HepG2 (cell line): Measurements from ENCODE around the gene RASA1. TPM values are rescaled to one million over a fixed set of nuclear protein-coding genes. Genes with fewer than 3 reads are reported as not detected.

Experiments
- ATF1 ChIP-seq: IDR thresholded peaks from 2 replicates; pipeline ENCODE4 v1.6.1; 2016; ENCODE audit warnings: mild to moderate bottlenecking, control low read depth
- CBFB ChIP-seq: sonication (generic); formaldehyde crosslinking; IDR thresholded peaks from 2 replicates; pipeline ENCODE4 v1.4.0; 2020; ENCODE audit warnings: missing genetic modification reagents
- DPF2 ChIP-seq: sonication (generic); formaldehyde crosslinking; IDR thresholded peaks from 2 replicates; pipeline ENCODE4 v1.4.0; 2020; ENCODE audit warnings: mild to moderate bottlenecking, low read depth, missing genetic modification reagents, borderline replicate concordance
- MTERF4 ChIP-seq: sonication (generic); formaldehyde crosslinking; IDR thresholded peaks from 2 replicates; pipeline ENCODE4 v1.8.0; 2023; ENCODE audit warnings: mild to moderate bottlenecking, missing genetic modification reagents
- SMARCC2 ChIP-seq: fragments of 450-650 bp; IDR thresholded peaks from 2 replicates; pipeline ENCODE4 v1.6.1; 2017; ENCODE audit warnings: antibody characterized with exemption, mild to moderate bottlenecking
- THYN1 ChIP-seq: sonication (generic); formaldehyde crosslinking; IDR thresholded peaks from 2 replicates; pipeline ENCODE4 v1.8.1; 2023; ENCODE audit warnings: low read depth, mild to moderate bottlenecking, moderate library complexity, missing genetic modification reagents, borderline replicate concordance
- ZBTB10 ChIP-seq: sonication (generic); formaldehyde crosslinking; IDR thresholded peaks from 2 replicates; pipeline ENCODE4 v1.4.0; 2020; ENCODE audit warnings: missing genetic modification reagents, borderline replicate concordance
- ZSCAN22 ChIP-seq: sonication (generic); formaldehyde crosslinking; IDR thresholded peaks from 2 replicates; pipeline ENCODE4 v1.4.0; 2020; ENCODE audit warnings: mild to moderate bottlenecking, missing genetic modification reagents
- polyA plus RNA-seq, 8 experiments: library from polyadenylated mRNA; depleted of rRNA in 3 of 8; stranded (reverse) in 7 of 8; unstranded in 1 of 8; fragments of >200 nt; fragmentation: Illumina TruSeq in 4 of 8; extraction: Trizol in 4 of 8; gene quantifications; 2 replicates each; pipeline versions ENCODE4 v1.2.1 to v1.2.3, GENCODE V29; 2011 to 2016; ENCODE audit warnings: low read depth in 4 of 8, missing spikeins in 1 of 8, mixed read lengths in 1 of 8; ENCODE audit not compliant: insufficient read depth in 1 of 8
- total RNA-seq, 5 experiments: library from RNA; depleted of rRNA; stranded (reverse); fragments of >200 nt; fragmentation: Illumina TruSeq; extraction: Trizol; gene quantifications; 2 replicates each; pipeline ENCODE4 v1.2.3, GENCODE V29; 2016; ENCODE audit warnings: low read depth in 1 of 5
- TF ChIP-seq, protein P1 (sequence below): sonication (generic); formaldehyde crosslinking; conservative IDR thresholded peaks from 2 replicates; pipeline ENCODE4 v1.4.0; 2020; ENCODE audit warnings: mild to moderate bottlenecking, missing genetic modification reagents, moderate library complexity
- TF ChIP-seq, protein P2 (sequence below): sonication (generic); formaldehyde crosslinking; IDR thresholded peaks from 2 replicates; pipeline ENCODE4 v1.4.0; 2020; ENCODE audit warnings: missing genetic modification reagents

RASA1 gene
- total and polyA plus RNA-seq, 2 of the 13 experiments (the other 11 are each of a cell fraction or from before 2014, with no cell fraction given): 19.5 to 20.5 TPM

DNA sequence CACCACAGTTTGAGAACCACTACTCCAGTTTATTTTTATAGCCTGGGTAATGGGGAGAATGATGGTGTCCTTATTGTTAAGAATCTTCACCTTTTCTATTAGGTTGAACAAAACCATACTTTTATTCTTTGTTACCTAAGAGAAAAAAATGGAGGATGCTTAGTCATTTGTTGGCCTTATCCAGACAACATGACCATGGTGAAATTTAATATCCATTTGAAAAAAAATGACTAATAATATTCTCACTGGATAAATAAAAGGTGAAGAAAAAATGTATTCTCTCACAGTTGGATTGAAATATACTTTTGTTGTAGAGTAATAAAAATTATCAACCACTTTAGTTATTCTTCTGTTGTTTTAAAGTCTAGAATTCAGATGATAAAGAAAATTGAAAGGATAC, 150.8 kb downstream of the RASA1 start (continued):
- no peak for TF ChIP-seq MTERF4 (CRISPR knock-in tag)
- TF ChIP-seq, protein P1, sequence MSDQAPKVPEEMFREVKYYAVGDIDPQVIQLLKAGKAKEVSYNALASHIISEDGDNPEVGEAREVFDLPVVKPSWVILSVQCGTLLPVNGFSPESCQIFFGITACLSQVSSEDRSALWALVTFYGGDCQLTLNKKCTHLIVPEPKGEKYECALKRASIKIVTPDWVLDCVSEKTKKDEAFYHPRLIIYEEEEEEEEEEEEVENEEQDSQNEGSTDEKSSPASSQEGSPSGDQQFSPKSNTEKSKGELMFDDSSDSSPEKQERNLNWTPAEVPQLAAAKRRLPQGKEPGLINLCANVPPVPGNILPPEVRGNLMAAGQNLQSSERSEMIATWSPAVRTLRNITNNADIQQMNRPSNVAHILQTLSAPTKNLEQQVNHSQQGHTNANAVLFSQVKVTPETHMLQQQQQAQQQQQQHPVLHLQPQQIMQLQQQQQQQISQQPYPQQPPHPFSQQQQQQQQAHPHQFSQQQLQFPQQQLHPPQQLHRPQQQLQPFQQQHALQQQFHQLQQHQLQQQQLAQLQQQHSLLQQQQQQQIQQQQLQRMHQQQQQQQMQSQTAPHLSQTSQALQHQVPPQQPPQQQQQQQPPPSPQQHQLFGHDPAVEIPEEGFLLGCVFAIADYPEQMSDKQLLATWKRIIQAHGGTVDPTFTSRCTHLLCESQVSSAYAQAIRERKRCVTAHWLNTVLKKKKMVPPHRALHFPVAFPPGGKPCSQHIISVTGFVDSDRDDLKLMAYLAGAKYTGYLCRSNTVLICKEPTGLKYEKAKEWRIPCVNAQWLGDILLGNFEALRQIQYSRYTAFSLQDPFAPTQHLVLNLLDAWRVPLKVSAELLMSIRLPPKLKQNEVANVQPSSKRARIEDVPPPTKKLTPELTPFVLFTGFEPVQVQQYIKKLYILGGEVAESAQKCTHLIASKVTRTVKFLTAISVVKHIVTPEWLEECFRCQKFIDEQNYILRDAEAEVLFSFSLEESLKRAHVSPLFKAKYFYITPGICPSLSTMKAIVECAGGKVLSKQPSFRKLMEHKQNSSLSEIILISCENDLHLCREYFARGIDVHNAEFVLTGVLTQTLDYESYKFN (CRISPR knock-in tag): no peak
- no peak for TF ChIP-seq ZSCAN22 (CRISPR knock-in tag)
- TF ChIP-seq ZBTB10 (CRISPR knock-in tag): no peak
- no peak for TF ChIP-seq DPF2
- TF ChIP-seq SMARCC2: no peak
- TF ChIP-seq, protein P2, sequence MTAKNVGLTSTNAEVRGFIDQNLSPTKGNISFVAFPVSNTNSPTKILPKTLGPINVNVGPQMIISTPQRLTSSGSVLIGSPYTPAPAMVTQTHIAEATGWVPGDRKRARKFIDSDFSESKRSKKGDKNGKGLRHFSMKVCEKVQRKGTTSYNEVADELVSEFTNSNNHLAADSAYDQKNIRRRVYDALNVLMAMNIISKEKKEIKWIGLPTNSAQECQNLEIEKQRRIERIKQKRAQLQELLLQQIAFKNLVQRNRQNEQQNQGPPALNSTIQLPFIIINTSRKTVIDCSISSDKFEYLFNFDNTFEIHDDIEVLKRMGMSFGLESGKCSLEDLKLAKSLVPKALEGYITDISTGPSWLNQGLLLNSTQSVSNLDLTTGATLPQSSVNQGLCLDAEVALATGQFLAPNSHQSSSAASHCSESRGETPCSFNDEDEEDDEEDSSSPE (CRISPR knock-in tag): no peak
- TF ChIP-seq THYN1 (CRISPR knock-in tag): no peak
- no peak for TF ChIP-seq CBFB (CRISPR knock-in tag)
- TF ChIP-seq ATF1: no peak
